SJSA1 (cell line): ENCODE results near the gene RNASET2. TPM values are rescaled to one million over a fixed set of nuclear protein-coding genes. Genes with fewer than 3 reads are reported as not detected.
"Not testable (repeated sequence)": the region's sequence is repeated elsewhere in the genome, so short reads cannot be mapped to it uniquely, and the experiment has no call there.

Experiments used
- DNase-seq, 2 experiments: peaks; one replicate each; pipeline ENCODE4 v3.0.0-alpha.2; 2015 to 2020; ENCODE audit warnings: low spot score in 2 of 2, low read depth in 1 of 2
- H3K27ac ChIP-seq: fragments of 250-450 bp; sonication (Bioruptor Pico); 2 replicates; pipeline ENCODE4 v1.5.1; 2020; ENCODE audit warnings: mild to moderate bottlenecking, moderate library complexity
- H3K27me3 ChIP-seq: fragments of 250-450 bp; sonication (Bioruptor Pico); replicated peaks from 2 replicates; pipeline ENCODE4 v1.5.1; 2020; ENCODE audit warnings: mild to moderate bottlenecking, moderate library complexity
- H3K36me3 ChIP-seq: fragments of 250-450 bp; sonication (Bioruptor Pico); 2 replicates; pipeline ENCODE4 v1.5.1; 2020; ENCODE audit warnings: mild to moderate bottlenecking
- H3K4me1 ChIP-seq: fragments of 250-450 bp; sonication (Bioruptor Pico); replicated peaks from 2 replicates; pipeline ENCODE4 v1.6.1; 2021; ENCODE audit warnings: mild to moderate bottlenecking
- H3K4me3 ChIP-seq: fragments of 250-450 bp; sonication (Bioruptor Pico); 2 replicates; pipeline ENCODE4 v1.5.1; 2020; ENCODE audit warnings: mild to moderate bottlenecking
- H3K9me3 ChIP-seq: fragments of 250-450 bp; sonication (Bioruptor Pico); replicated peaks from 2 replicates; pipeline ENCODE4 v1.5.1; 2020; ENCODE audit warnings: mild to moderate bottlenecking
- total RNA-seq: library from RNA; depleted of rRNA; stranded (reverse); fragments of >200 nt; shearing (Covaris generic); gene quantifications from 2 replicates; pipeline ENCODE4 v1.2.3, GENCODE V29; 2014

Gene RNASET2
- total RNA-seq, 1 experiment from 2014 or later = 19.6 TPM

GRCh38 chr6:166957805-166958076 lies 1.4 kb upstream of the RNASET2 start:
- no peaks in the 10 kb centered on the region for H3K27me3 ChIP-seq
- peaks cover 26% of the 10 kb centered on the region for H3K4me1 ChIP-seq
- H3K9me3 ChIP-seq = no peaks in the 10 kb centered on the region
- H3K36me3 ChIP-seq = no peaks in the 10 kb centered on the region
- no peak overlapping the region for H3K4me3 ChIP-seq
- DNase-seq = no peak
- no peak overlapping the region for H3K27ac ChIP-seq

- no peaks in the 10 kb centered on the region for H3K36me3 ChIP-seq
- H3K9me3 ChIP-seq = no peaks in the 10 kb centered on the region
- H3K27me3 ChIP-seq = no peaks in the 10 kb centered on the region
- peak overlapping the region; percentile 57 for H3K4me3 ChIP-seq
- H3K4me1 ChIP-seq = peaks cover 26% of the 10 kb centered on the region
- peak overlapping the region; percentile 46 for H3K27ac ChIP-seq
- no peak for DNase-seq
Measured at GRCh38 chr6:166957087-166957804, 896 bp upstream of the RNASET2 start.

GRCh38 chr6:166955865-166956443 lies 396 bp downstream of the RNASET2 start:
- Histone ChIP-seq H3K4me3 (peak overlapping the region; percentile 57), H3K36me3 (no peaks in the 10 kb centered on the region), H3K27me3 (no peaks in the 10 kb centered on the region), H3K4me1 (peaks cover 30% of the 10 kb centered on the region), H3K27ac (no peak overlapping the region), H3K9me3 (no peaks in the 10 kb centered on the region)
- DNase-seq = peak in 1 of 2 experiments; percentile 81

DNA sequence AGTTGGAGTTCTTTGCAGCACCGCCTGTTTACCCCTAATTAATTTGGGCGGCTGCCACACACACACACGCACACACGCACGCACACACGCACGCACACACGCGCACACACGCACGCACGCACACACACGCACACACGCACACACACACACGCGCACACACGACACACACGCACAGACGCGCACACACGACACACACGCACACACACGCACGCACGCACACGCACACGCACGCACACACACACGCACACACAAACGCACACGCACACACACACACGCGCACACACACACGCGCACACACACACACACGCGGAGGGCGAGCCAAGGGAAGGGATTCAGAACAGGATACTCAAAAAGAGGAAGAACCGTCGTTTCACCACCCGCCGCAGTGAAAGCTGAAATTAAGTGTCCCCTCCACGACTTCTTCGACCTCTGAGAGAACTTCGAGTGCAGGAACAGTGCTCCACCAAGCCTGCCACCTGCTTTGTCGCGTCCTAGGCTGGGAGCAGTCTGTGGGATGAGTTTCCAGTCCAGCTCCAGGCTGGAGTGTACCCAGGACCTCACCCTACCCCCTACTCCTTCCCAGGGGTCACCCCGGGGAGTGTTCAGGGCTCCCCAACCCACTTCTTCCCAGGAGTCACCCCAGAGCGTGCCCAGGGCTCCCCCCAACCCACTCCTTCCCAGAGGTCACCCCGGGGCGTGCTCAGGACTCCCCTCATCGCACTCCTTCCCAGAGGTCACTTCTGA lies 1.1 kb downstream of the RNASET2 start:
- DNase-seq = no peak

GRCh38 chr6:166954118-166954713 lies 2.1 kb downstream of the RNASET2 start:
- Histone ChIP-seq H3K36me3 (no peaks in the 10 kb centered on the region), H3K27me3 (no peaks in the 10 kb centered on the region), H3K9me3 (no peaks in the 10 kb centered on the region), H3K27ac (no peak overlapping the region), H3K4me1 (peaks cover 27% of the 10 kb centered on the region), H3K4me3 (no peak overlapping the region)
- DNase-seq = no peak

More for the DNA sequence above, 1.1 kb downstream of the RNASET2 start:
- H3K4me1 ChIP-seq = peaks cover 31% of the 10 kb centered on the region
- H3K4me3 ChIP-seq = peak overlapping the region; percentile 57
- no peaks in the 10 kb centered on the region for H3K9me3 ChIP-seq
- no peaks in the 10 kb centered on the region for H3K36me3 ChIP-seq
- no peaks in the 10 kb centered on the region for H3K27me3 ChIP-seq
- no peak overlapping the region for H3K27ac ChIP-seq

DNA sequence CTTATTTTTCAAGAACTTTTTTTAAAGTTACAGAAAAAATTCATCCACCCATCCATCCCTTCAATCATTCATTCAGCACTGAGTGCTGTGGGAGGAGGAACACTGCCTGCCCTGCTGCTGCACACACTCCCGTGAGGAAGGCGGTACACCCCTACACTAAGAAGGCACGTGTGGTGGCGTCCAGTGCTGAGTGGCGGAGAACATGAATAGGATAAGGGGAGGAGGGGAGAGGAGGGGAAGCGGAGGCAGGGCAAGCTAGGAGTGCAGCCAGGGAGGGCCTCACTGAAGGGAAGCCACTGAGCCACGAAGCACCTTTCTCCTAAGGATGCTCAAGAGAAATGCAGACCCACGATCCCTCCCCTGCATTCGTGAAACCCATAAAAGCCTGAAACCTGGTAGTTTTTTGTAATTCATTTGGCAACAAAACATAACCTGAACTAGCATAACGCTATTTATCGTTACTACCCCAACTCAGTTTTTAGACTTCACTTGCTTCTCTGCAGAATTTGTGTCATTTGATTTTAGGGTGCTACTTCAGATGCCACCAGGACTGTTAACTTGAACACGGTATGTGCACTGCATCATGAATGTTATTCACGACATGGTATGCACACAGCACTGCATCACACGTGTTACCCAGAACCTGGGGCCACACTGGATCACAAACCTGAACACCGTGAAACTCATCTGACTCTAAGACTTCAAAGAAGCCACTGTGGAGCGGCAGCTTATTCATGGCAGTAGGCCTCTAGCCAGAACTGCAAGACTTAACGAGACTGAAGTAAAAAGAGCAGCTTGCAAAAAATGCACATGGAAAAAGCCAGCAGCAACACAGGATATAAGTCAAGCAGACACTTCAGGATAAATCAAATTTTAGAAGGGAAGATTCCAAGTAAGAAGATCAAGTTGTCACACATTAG lies 3.5 kb downstream of the RNASET2 start:
- Histone ChIP-seq H3K9me3 (no peaks in the 10 kb centered on the region), H3K27ac (no peak overlapping the region), H3K27me3 (no peaks in the 10 kb centered on the region), H3K4me3 (no peak overlapping the region), H3K36me3 (no peaks in the 10 kb centered on the region), H3K4me1 (peaks cover 23% of the 10 kb centered on the region)
- DNase-seq = no peak

DNA sequence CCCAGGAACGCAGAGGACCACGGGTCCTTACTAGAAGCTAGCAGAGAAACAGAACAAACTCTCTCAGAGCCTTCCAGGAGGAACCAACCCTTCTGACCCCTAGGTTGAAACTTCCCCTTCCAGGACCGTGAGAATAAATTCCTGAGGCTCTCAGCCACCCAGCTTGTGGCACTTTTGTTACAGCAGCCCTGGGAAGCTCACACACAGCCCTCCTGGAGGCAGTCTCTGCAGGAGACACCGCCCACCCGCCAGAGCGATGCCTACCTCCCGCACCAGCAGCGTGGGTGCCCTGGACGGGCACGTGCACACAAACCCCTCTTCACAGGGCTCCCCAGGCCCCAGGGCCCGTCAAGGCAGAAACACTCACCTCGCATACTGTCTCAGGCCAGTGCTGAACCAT lies 4.2 kb downstream of the RNASET2 start:
- DNase-seq = no peak
- no peaks in the 10 kb centered on the region for H3K36me3 ChIP-seq
- H3K27me3 ChIP-seq = no peaks in the 10 kb centered on the region
- no peak overlapping the region for H3K4me3 ChIP-seq
- no peaks in the 10 kb centered on the region for H3K9me3 ChIP-seq
- no peak overlapping the region for H3K27ac ChIP-seq
- peaks cover 19% of the 10 kb centered on the region for H3K4me1 ChIP-seq

GRCh38 chr6:166951670-166952060 lies 4.7 kb downstream of the RNASET2 start:
- H3K27ac ChIP-seq = no peak overlapping the region
- no peaks in the 10 kb centered on the region for H3K9me3 ChIP-seq
- no peak overlapping the region for H3K4me3 ChIP-seq
- no peak for DNase-seq
- H3K27me3 ChIP-seq = no peaks in the 10 kb centered on the region
- peaks cover 15% of the 10 kb centered on the region for H3K4me1 ChIP-seq
- H3K36me3 ChIP-seq = no peaks in the 10 kb centered on the region

DNA sequence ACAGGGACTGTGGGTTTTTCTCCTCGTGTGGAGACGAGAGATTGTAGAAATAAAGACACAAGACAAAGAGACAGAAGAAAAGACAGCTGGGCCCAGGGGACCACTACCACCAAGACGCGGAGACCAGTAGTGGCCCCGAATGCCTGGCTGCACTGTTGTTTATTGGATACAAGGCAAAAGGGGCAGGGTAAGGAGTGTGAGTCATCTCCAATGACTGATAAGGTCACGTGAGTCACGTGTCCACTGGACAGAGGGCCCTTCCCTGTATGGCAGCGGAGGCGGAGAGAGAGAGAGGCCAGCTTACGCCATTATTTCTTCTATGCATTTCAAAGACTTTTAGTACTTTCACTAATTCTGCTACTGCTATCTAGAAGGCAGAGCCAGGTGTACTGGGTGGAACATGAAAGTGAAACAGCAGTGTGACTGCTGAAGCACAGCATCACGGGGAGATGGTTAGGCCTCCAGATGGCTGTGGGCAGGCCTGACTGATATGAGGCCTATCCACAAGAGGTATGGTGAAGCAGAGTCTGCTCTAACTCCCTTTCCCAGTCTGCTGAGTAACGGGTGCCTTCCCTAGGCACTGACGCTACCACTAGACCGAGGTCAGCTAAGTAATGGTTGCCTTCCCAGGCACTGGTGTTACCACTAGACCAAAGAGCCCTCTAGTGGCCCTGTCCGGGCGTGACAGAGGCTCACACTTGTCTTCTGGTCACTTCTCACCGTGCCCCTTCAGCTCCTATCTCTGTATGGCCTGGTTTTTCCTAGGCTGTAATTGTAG lies 5.3 kb downstream of the RNASET2 start:
- H3K4me3 ChIP-seq, H3K27ac ChIP-seq: not testable (repeated sequence)
- DNase-seq = peak; percentile 40 to 71

DNA sequence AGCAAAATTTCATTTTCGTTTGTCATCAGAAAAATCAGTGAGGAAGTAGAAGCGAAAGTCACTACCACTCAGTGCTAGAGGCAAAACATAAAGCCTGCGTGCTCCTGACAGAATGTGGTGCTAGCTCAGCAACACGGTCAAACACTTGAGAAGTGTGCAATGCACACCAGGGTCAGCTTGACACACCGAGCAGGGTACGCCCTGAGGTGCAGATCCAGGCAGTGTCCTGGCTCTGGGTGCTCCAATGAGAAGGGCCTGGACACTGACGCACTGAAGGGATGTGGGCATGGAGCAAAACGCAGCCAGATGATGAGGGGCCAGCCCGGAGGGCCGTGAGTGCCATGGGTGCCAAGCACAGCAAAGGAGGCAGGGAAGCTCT lies 5.9 kb downstream of the RNASET2 start:
- DNase-seq = no peak
- no peaks in the 10 kb centered on the region for H3K9me3 ChIP-seq
- H3K4me3 ChIP-seq = no peak overlapping the region

More for the DNA sequence above, 5.3 kb downstream of the RNASET2 start:
- not testable (repeated sequence) for H3K36me3 ChIP-seq, H3K9me3 ChIP-seq, H3K27me3 ChIP-seq
- H3K4me1 ChIP-seq = peaks cover 12% of the 10 kb centered on the region

DNA sequence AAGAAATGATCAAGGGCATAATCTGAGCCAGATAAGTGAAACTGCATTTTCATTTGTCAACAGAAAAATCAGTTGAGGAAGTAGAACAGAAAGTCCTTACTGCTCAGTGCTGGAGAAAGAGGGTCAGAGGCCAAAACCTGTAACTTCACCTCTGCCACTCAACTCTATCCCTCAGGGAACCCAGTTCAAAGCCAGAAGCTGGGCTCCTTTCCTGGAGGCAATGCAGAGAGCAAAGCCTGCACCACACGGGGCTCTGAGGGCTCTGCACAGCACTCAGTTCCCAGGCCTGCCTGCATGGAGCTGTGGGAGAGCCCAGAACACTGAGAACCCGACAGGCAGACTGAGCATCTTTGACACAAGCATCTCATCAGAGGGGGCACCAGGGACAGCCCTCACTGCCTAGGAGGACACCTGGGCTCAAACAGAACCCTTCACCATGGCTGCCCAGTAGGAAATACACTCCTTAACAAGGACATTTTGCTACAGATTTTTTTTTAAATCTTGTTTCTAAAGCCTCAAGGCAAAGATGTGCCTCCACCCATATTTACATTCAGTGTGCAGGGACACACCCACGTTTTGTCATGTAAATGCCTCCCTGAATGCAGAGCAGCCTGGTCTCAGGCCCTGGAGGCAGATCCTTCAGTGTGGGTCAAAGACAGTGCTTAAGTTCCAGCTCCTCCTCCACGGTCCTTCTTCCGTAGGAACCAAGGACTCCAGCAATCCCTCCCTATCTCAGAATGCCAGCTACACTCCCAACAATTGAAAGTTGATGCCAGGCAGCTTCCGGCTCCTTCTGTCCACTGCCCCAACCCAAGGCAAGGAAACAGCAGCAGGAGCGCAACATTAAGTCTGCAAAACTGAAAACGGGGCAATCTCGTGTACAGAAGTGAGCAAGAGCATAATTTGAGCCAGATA lies 6.6 kb downstream of the RNASET2 start:
- no peaks in the 10 kb centered on the region for H3K36me3 ChIP-seq
- H3K27me3 ChIP-seq = no peaks in the 10 kb centered on the region
- H3K27ac ChIP-seq = no peak overlapping the region
- DNase-seq = no peak
- H3K9me3 ChIP-seq = no peaks in the 10 kb centered on the region
- no peak overlapping the region for H3K4me3 ChIP-seq
- peaks cover 5% of the 10 kb centered on the region; the same call in 1 of the 2 replicates for H3K4me1 ChIP-seq

More for the DNA sequence above, 5.9 kb downstream of the RNASET2 start:
- H3K36me3 ChIP-seq = no peaks in the 10 kb centered on the region
- peaks cover 6% of the 10 kb centered on the region for H3K4me1 ChIP-seq
- no peaks in the 10 kb centered on the region for H3K27me3 ChIP-seq
- no peak overlapping the region for H3K27ac ChIP-seq

GRCh38 chr6:166948724-166949123 lies 7.6 kb downstream of the RNASET2 start:
- H3K4me1 ChIP-seq, H3K27me3 ChIP-seq, DNase-seq, H3K27ac ChIP-seq, H3K9me3 ChIP-seq, H3K36me3 ChIP-seq, H3K4me3 ChIP-seq: not testable (repeated sequence)
